ENCODE measurements around the gene CALY.
A peak's percentile ranks its signal among the peaks of the same experiment; 100 is the strongest.

The CALY gene

GRCh38 chr10:133366130-133366478, 29.4 kb upstream of the CALY start:
- DNase-seq: no peak

- no peak for DNase-seq
Observed at GRCh38 chr10:133365461-133366129, 28.9 kb upstream of the CALY start.

GRCh38 chr10:133364645-133365431, 28.1 kb upstream of the CALY start:
- DNase-seq: no peak

- DNase-seq: no peak
Observed at GRCh38 chr10:133362846-133363245, 26.1 kb upstream of the CALY start.

- DNase-seq: no peak
Observed at GRCh38 chr10:133361773-133362441, 25.2 kb upstream of the CALY start.

GRCh38 chr10:133361227-133361626, 24.5 kb upstream of the CALY start:
- no peak for DNase-seq

GRCh38 chr10:133359972-133360610, 23.4 kb upstream of the CALY start:
- DNase-seq: no peak

GRCh38 chr10:133359554-133359971, 22.9 kb upstream of the CALY start:
- DNase-seq: peak; percentile 43

- DNase-seq: no peak
Observed at GRCh38 chr10:133358925-133359310, 22.2 kb upstream of the CALY start.

GRCh38 chr10:133358162-133358924, 21.6 kb upstream of the CALY start:
- DNase-seq: no peak

GRCh38 chr10:133357285-133358161, 20.8 kb upstream of the CALY start, which contains the start of gene FUOM:
Gene FUOM (minus strand): TSS chr10:133358019. CDS start chr10:133358007, 12 bp downstream.
- peak; percentile 80 for DNase-seq

- no peak for DNase-seq
Observed at GRCh38 chr10:133356549-133357284, 20.0 kb upstream of the CALY start.

GRCh38 chr10:133355991-133356390, 19.3 kb upstream of the CALY start:
- no peak for DNase-seq

- DNase-seq: no peak
Observed at GRCh38 chr10:133355266-133355665, 18.6 kb upstream of the CALY start.

GRCh38 chr10:133354672-133355240, 18.1 kb upstream of the CALY start:
- DNase-seq: no peak

- no peak for DNase-seq
Observed at GRCh38 chr10:133353988-133354605, 17.4 kb upstream of the CALY start.

- DNase-seq: no peak
Observed at GRCh38 chr10:133353202-133353959, 16.7 kb upstream of the CALY start.

- no peak for DNase-seq
Observed at GRCh38 chr10:133351408-133352318, 15.0 kb upstream of the CALY start.
